Fibroblast of the conjunctiva (primary cell): ENCODE data around the gene DSCAML1.
"Not testable (repeated sequence)": the region's sequence is repeated elsewhere in the genome, so short reads cannot be mapped to it uniquely, and the experiment has no call there.

Experiments
- DNase-seq: peaks from one replicate; pipeline ENCODE4 v3.0.0-alpha.2; 2010; ENCODE audit warnings: low read depth

Gene DSCAML1

GRCh38 chr11:117819096-117820040 lies 22.4 kb upstream of the DSCAML1 start:
- peak; percentile 29 for DNase-seq

GRCh38 chr11:117818041-117818873 lies 21.2 kb upstream of the DSCAML1 start:
- no peak for DNase-seq

GRCh38 chr11:117817368-117818040 lies 20.5 kb upstream of the DSCAML1 start:
- peak; percentile 50 for DNase-seq

GRCh38 chr11:117816846-117817367 lies 19.9 kb upstream of the DSCAML1 start:
- DNase-seq = no peak

GRCh38 chr11:117816151-117816741 lies 19.2 kb upstream of the DSCAML1 start:
- no peak for DNase-seq

GRCh38 chr11:117815262-117815803 lies 18.3 kb upstream of the DSCAML1 start:
- DNase-seq = no peak

DNA sequence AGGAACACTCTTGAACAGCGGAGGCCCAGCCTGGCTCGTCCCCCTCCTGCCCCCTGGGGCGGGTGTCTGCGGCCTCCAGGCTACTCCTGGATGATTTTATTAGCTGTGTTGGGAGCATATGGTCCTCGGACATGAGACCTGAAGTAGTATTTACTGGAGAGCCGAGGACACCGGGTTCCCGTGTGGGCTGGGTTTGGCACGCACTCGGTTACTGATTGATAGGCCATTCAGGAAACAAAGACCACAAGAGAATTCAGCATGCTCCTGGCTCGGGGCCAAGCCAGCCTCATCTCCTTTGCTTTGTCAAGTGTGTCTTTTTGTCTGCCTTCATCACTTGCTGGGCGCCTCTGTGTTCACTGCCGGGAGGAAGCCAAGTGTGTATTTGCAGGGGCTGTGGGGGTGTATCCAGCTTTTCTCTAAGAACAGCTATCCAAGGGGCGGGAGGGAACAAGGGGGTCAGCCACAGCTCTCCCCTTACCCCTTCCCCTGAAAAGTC lies 17.8 kb upstream of the DSCAML1 start:
- DNase-seq = no peak

- no peak for DNase-seq
Measured at GRCh38 chr11:117814204-117814765, 17.3 kb upstream of the DSCAML1 start.

DNA sequence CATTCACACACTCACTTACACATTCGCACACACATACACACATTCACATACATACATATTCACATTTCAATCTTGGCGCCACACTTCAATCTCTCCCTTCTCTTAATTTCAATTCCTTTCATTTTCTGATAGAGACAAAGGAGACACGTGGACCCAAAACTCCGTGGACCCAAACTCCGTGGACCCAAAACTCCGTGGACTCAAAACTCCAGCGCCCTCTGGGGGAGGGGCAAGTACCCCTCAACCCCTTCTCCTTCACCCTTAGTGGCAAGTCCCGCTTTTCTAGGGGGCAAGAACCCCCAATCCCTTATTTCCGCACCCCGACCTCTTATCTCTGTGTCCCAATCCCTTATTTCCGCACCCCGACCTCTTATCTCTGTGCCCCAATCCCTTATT lies 13.0 kb upstream of the DSCAML1 start:
- not testable (repeated sequence) for DNase-seq

- no peak for DNase-seq
Measured at GRCh38 chr11:117809236-117810055, 12.4 kb upstream of the DSCAML1 start.

DNA sequence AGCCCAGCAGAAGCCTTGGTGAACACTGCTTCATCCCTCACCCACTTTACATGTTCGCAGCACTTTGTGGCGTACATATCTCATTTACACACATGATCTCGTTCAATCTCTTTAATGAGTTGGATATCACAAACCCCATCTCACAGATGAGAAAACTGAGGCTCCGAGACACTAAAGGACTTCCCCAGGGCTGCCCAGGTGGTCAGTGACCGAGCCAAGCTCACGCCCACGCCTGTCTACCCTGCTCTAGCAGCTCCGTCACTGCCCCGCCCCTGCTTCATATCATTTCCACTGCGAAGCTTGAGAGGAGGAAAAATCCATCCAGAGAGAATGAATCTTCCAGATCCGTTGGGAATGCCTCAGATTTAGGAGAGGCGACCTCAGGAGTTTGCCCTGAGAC lies 11.8 kb upstream of the DSCAML1 start:
- no peak for DNase-seq

DNA sequence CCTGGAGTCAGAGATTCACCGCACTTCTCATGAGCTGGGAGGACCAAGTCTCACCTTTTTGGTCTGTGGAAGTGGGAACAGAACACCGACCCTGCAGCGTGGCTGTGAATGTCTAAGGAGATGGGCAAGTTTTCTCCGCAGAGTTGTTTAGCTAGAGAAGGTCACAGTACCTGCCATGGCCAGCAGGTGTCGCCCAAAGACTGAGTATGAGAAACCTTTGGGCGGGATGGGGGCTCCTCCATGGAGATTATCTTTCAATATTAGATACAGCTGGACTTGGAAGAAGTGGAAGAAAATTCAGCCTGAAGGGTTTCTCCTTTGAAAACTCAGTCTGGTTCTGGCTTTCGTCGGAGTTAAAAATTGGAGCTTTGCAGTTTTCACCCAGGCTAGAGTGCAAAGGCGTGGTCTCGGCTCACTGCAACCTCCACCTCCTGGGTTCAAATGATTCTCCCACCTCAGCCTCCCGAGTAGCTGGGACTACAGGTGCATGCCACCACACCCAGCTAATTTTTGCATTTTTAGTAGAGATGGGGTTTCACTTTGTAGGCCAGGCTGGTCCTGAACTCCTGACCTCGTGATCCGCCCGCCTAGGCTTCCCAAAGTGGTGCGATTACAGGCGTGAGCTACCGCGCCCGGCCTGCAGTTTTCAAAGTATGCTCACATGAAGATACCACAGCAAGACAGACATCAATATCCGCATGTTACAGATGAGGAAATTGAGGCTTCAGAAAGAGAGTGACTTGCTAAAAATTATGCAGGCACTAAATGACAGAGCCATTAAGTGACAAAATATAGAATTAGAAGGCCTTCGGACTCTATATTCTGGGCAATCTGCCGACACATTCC lies 10.7 kb upstream of the DSCAML1 start:
- DNase-seq = peak; percentile 23

GRCh38 chr11:117806846-117807245 lies 9.8 kb upstream of the DSCAML1 start:
- DNase-seq = no peak

- DNase-seq = no peak
Measured at GRCh38 chr11:117805045-117805444, 8.0 kb upstream of the DSCAML1 start.

- DNase-seq = no peak
Measured at GRCh38 chr11:117803896-117804295, 6.9 kb upstream of the DSCAML1 start.

- no peak for DNase-seq
Measured at GRCh38 chr11:117799634-117800033, 2.6 kb upstream of the DSCAML1 start.

DNA sequence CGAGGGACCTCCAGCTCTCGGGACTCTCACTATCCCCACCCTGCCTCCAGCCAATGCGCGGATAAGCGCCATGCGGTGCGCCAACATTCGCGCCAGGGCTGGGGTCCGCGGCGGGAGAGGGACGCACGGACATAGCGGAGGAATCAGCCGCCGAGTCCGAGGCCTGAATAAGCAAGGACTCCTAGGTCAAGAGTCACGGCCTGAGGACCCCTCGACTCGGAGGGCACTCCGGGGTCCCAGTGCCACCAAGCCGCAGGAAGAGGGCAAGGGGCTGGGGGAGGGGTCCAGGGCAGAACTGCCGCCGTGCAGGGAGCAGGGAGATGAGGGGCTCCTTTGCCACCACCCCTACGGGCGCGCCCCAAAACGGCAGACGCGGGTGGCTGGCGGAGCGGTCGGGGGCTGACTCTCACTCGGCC lies 552 bp downstream of the DSCAML1 start:
- no peak for DNase-seq

GRCh38 chr11:117795638-117796455 lies 1.2 kb downstream of the DSCAML1 start:
- no peak for DNase-seq
